ENCODE measurements around the gene SLC38A10.

DNA sequence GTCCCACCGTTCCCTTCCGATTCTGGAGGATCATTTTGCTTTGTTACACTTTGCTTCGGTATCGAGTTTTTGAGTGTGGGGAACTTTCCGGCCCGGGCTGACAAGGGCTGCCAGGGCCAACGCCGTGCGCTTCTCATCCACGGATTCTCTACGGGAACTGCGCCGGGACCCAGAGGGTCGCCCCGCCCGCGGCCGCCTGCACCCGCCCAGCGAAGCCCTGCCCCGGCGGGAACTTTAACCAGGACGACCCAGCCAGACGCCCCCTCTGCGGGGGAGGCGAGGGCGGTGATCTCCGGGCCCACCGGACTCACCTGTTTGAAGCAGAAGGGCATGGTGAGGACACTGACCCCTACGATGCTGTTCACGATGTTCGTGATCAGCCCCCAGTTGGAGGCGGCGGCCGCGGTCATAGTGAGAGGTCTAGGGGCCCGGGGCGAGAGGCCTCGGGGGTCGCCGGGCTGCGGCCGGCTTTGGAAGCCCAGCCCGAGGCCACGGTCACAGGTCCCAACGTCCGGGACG is 536 bp downstream of the SLC38A10 start:
- TF ChIP-seq, protein P1, sequence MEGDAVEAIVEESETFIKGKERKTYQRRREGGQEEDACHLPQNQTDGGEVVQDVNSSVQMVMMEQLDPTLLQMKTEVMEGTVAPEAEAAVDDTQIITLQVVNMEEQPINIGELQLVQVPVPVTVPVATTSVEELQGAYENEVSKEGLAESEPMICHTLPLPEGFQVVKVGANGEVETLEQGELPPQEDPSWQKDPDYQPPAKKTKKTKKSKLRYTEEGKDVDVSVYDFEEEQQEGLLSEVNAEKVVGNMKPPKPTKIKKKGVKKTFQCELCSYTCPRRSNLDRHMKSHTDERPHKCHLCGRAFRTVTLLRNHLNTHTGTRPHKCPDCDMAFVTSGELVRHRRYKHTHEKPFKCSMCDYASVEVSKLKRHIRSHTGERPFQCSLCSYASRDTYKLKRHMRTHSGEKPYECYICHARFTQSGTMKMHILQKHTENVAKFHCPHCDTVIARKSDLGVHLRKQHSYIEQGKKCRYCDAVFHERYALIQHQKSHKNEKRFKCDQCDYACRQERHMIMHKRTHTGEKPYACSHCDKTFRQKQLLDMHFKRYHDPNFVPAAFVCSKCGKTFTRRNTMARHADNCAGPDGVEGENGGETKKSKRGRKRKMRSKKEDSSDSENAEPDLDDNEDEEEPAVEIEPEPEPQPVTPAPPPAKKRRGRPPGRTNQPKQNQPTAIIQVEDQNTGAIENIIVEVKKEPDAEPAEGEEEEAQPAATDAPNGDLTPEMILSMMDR (IDR thresholded peaks at IDR 0.05 in 4 of 5, conservative IDR thresholded peaks at IDR 0.05 in 1 of 5), result no peak
- no peak for TF ChIP-seq POLR2A (IDR thresholded peaks at IDR 0.05)
